Thymus (tissue), 11 donors: ENCODE measurements around the gene KIF27. TPM values are rescaled to one million over a fixed set of nuclear protein-coding genes. Genes with fewer than 3 reads are reported as not detected.

Experiments
- DNase-seq, 9 donors: peaks; one replicate each; pipeline ENCODE4 v3.0.0-alpha.2; 2013; ENCODE audit warnings: low spot score in 9 of 9, low read depth in 6 of 9, missing footprints in 1 of 9
- H3K27ac ChIP-seq, 2 donors: one replicate each; pipeline ENCODE4 v1.5.1; 2013; ENCODE audit warnings: control low read depth in 1 of 2, low read depth in 1 of 2, low read length in 1 of 2, mild to moderate bottlenecking in 1 of 2, moderate library complexity in 1 of 2
- H3K27me3 ChIP-seq, 2 donors: one replicate each; pipeline ENCODE4 v1.5.1; 2013; ENCODE audit warnings: low read length in 1 of 2; ENCODE audit not compliant: control insufficient read depth in 2 of 2, insufficient read depth in 1 of 2
- H3K36me3 ChIP-seq, 2 donors: one replicate each; pipeline ENCODE4 v1.5.1; 2013; ENCODE audit warnings: low read length in 1 of 2, mild to moderate bottlenecking in 1 of 2, moderate library complexity in 1 of 2; ENCODE audit not compliant: control insufficient read depth in 2 of 2, insufficient read depth in 2 of 2
- H3K4me1 ChIP-seq, 2 donors: one replicate each; pipeline ENCODE4 v1.5.1; 2013; ENCODE audit warnings: low read length in 2 of 2; ENCODE audit not compliant: control insufficient read depth in 2 of 2, insufficient read depth in 2 of 2
- H3K4me3 ChIP-seq, 2 donors: one replicate each; pipeline ENCODE4 v1.5.1; 2013; ENCODE audit warnings: low read length in 2 of 2, control low read depth in 1 of 2, mild to moderate bottlenecking in 1 of 2
- H3K9me3 ChIP-seq, 2 donors: one replicate each; pipeline ENCODE4 v1.5.1; 2013; ENCODE audit warnings: low read length in 1 of 2, mild to moderate bottlenecking in 1 of 2; ENCODE audit not compliant: control insufficient read depth in 2 of 2, insufficient read depth in 1 of 2
- WGBS: extraction: QIAGEN DNeasy Blood & Tissue Kit; methylation state at CpG from one replicate; pipeline ENCODE4 v1.1.7; 2013; 5-methylcytosine and 5-hydroxymethylcytosine counted together
- polyA plus RNA-seq: library from polyadenylated mRNA; stranded (reverse); fragments of 200-250 nt; gene quantifications from one replicate; pipeline ENCODE4 v1.2.3, GENCODE V29; 2013
- total RNA-seq: library from RNA; stranded (reverse); fragments of 120-200 nt; gene quantifications from one replicate; pipeline ENCODE4 v1.2.4, GENCODE V29; 2013
- donor health status: healthy.

The KIF27 gene
- total and polyA plus RNA-seq, 2 donors: 2.9 to 5.2 TPM

DNA sequence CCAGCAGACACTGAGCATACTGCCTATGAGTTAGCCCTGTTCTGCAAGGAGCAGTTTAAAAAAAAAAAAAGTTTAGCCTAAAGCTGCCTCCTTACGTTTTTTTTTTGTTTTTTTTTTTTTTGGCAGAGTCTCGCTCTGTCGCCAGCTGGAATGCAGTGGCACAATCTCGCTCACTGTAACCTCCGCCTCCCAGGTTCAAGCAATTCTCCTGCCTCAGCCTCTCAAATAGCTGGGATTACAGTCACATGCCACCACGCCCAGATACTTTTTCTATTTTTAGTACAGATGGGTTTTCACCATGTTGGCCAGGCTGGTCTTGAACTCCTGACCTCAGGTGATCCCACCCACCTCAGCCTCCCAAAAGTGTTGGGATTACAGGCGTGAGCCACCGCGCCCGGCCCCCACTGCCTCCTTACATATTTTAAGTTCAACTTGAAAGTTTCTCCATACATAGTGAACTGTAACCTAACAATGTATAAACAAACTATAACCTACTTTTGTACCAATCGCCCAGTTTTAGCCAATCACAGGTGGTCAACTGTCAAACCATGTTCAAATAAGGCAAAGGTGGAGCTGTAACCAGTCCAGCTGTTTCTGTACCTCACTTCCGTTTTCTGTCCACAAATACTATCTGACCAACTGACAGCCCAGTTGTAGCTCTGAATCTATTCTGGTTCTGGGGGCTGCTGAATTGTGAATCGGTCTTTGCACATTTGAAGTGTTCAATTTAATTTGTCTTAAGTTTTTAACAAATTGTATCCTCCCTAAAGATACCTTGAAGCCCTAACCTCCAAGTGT, 120.8 kb downstream of the KIF27 start:
- no peak for DNase-seq
- Histone ChIP-seq H3K4me1 (no peaks in the 10 kb centered on the region), H3K36me3 (peaks cover 16 to 18% of the 10 kb centered on the region in 2 donors), H3K4me3 (no peak overlapping the region), H3K27me3 (no peaks in the 10 kb centered on the region), H3K9me3 (no peaks in the 10 kb centered on the region), H3K27ac (no peak overlapping the region)
- WGBS: 96% methylated on average over 13 of the region's 13 CpGs

DNA sequence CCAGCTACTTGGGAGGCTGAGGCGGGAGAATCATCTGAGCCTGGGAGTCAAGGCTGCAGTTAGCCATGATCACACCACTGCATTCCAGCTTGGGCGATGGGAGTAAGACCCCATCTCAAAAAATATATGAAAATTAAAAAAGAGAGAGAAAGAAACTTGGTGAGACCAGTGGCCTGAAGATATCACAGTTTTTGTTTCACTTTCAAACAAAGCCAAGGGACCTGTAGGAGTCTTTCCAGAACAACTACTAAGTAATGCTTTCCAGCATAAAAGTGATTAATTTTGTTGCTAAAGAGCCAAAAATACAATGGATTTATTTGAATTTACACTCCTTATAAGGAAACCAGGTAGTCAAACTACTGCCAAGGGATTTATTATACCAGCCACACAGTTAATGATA, 127.2 kb downstream of the KIF27 start:
- no peaks in the 10 kb centered on the region for H3K4me1 ChIP-seq
- H3K9me3 ChIP-seq: no peaks in the 10 kb centered on the region
- no peak for DNase-seq
- WGBS: 100% methylated on average over 2 of the region's 2 CpGs
- H3K27me3 ChIP-seq: no peaks in the 10 kb centered on the region
- no peak overlapping the region for H3K4me3 ChIP-seq
- no peak overlapping the region for H3K27ac ChIP-seq
- peaks cover 10 to 18% of the 10 kb centered on the region in 2 donors for H3K36me3 ChIP-seq

DNA sequence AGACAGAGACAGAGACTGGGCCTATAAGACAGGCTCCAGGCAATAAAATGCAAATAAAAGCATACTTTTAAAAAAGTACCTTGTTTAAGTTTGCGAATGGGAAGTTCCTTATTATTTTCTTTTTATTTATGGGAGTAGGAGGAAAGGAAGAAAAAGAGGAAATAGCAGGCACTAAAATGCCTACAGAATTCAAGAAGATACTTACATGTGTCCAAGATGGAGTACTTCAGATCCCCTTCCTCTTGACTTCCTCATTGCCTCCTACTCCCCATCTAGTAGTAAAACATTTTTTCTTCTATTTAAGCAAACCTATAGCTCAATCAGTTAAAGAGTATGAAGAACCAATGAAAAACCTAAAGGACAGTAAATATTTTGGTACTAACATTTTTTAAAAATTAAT, 128.5 kb downstream of the KIF27 start:
- H3K27ac ChIP-seq: no peak overlapping the region
- no peaks in the 10 kb centered on the region for H3K4me1 ChIP-seq
- 100% methylated on average over 1 of the region's 1 CpG for WGBS
- H3K36me3 ChIP-seq: peaks cover 6 to 14% of the 10 kb centered on the region in 2 donors
- no peaks in the 10 kb centered on the region for H3K9me3 ChIP-seq
- H3K27me3 ChIP-seq: no peaks in the 10 kb centered on the region
- no peak overlapping the region for H3K4me3 ChIP-seq
- no peak for DNase-seq

Other genes with a start within 250 kb of the KIF27 start
- gene UBQLN1, start 213.5 kb downstream of the KIF27 start, total RNA-seq: 80.6 TPM
- 52.0 TPM for gene UBQLN1, start 213.5 kb downstream of the KIF27 start, polyA plus RNA-seq
- gene GKAP1, start 103.7 kb downstream of the KIF27 start, total RNA-seq: 14.3 TPM
- 22.4 TPM for gene GKAP1, start 103.7 kb downstream of the KIF27 start, polyA plus RNA-seq
- 585 TPM for gene HNRNPK, start 58.8 kb upstream of the KIF27 start, total RNA-seq
- 425 TPM for gene HNRNPK, start 58.8 kb upstream of the KIF27 start, polyA plus RNA-seq
- 7.9 TPM for gene RMI1, start 59.4 kb upstream of the KIF27 start, total RNA-seq
- gene RMI1, start 59.4 kb upstream of the KIF27 start, polyA plus RNA-seq: 5.8 TPM